GM12878 (cell line): ENCODE results near the gene GANAB. TPM values are rescaled to one million over a fixed set of nuclear protein-coding genes. Genes with fewer than 3 reads are reported as not detected.

Source experiments
- CREM ChIP-seq: IDR thresholded peaks from 2 replicates; pipeline ENCODE4 v1.6.1; 2014; ENCODE audit warnings: antibody characterized with exemption, low read depth
- E2F8 ChIP-seq: fragments of 450-650 bp; IDR thresholded peaks from 2 replicates; pipeline ENCODE4 v1.6.1; 2018; ENCODE audit warnings: mild to moderate bottlenecking, low read depth, moderate library complexity; ENCODE audit not compliant: partially characterized antibody
- EGR1 ChIP-seq, 2 experiments: IDR thresholded peaks; 1 replicate in 1 of 2; 2 replicates in 1 of 2; pipeline ENCODE4 v1.6.1; 2011 to 2012; ENCODE audit warnings: low read depth in 2 of 2, low read length in 2 of 2, borderline replicate concordance in 1 of 2, mild to moderate bottlenecking in 1 of 2, moderate library complexity in 1 of 2
- FOXM1 ChIP-seq: IDR thresholded peaks from 2 replicates; pipeline ENCODE4 v1.6.1; 2012; ENCODE audit warnings: low read depth, mild to moderate bottlenecking, inconsistent platforms, low read length, moderate library complexity
- GABPA ChIP-seq: IDR thresholded peaks from 2 replicates; pipeline ENCODE4 v1.6.1; 2014; ENCODE audit warnings: antibody characterized with exemption, low read depth, mild to moderate bottlenecking, inconsistent platforms
- JUNB ChIP-seq: IDR thresholded peaks from 2 replicates; pipeline ENCODE4 v1.6.1; 2016; ENCODE audit warnings: antibody characterized with exemption, mild to moderate bottlenecking
- MAX ChIP-seq: IDR thresholded peaks from 2 replicates; pipeline ENCODE4 v1.6.1; 2012; ENCODE audit warnings: low read depth, low read length, improper control_type of control experiment
- MEF2B ChIP-seq: fragments of 450-650 bp; IDR thresholded peaks from 2 replicates; pipeline ENCODE4 v1.6.1; 2018; ENCODE audit warnings: mild to moderate bottlenecking, moderate library complexity; ENCODE audit not compliant: partially characterized antibody, poor library complexity, severe bottlenecking
- MLLT1 ChIP-seq: fragments of 450-650 bp; IDR thresholded peaks from 2 replicates; pipeline ENCODE4 v1.6.1; 2016; ENCODE audit warnings: mild to moderate bottlenecking
- NR2F1 ChIP-seq: fragments of 450-650 bp; conservative IDR thresholded peaks from 2 replicates; pipeline ENCODE4 v1.6.1; 2017; ENCODE audit warnings: mild to moderate bottlenecking
- RAD21 ChIP-seq: IDR thresholded peaks from 2 replicates; pipeline ENCODE4 v1.6.1; 2011; ENCODE audit warnings: mild to moderate bottlenecking, low read depth, low read length, moderate library complexity; ENCODE audit not compliant: insufficient read depth
- SRF ChIP-seq, 2 experiments: IDR thresholded peaks; 2 replicates each; pipeline ENCODE4 v1.6.1; 2011; ENCODE audit warnings: low read depth in 2 of 2, low read length in 2 of 2, mild to moderate bottlenecking in 1 of 2, moderate library complexity in 1 of 2
- TAF1 ChIP-seq: IDR thresholded peaks from 2 replicates; pipeline ENCODE4 v1.6.1; 2011; ENCODE audit warnings: mild to moderate bottlenecking, low read depth, low read length, borderline replicate concordance
- TBL1XR1 ChIP-seq: IDR thresholded peaks from 2 replicates; pipeline ENCODE4 v1.6.1; 2012; ENCODE audit warnings: low read depth, low read length, improper control_type of control experiment
- YY1 ChIP-seq: IDR thresholded peaks from 2 replicates; pipeline ENCODE4 v1.6.1; 2011; ENCODE audit warnings: low read depth, mild to moderate bottlenecking, low read length
- ZNF592 ChIP-seq: fragments of 450-650 bp; IDR thresholded peaks from 2 replicates; pipeline ENCODE4 v1.6.1; 2017; ENCODE audit warnings: mild to moderate bottlenecking, moderate library complexity
- polyA plus RNA-seq, 11 experiments: library from polyadenylated mRNA; depleted of rRNA in 4 of 11; unstranded in 6 of 11; stranded (reverse) in 5 of 11; fragments of >200 nt; fragmentation: Nextera tagmentation in 4 of 11; fragmentation: Illumina TruSeq in 1 of 11; extraction: Ambion mirVana in 4 of 11; extraction: Trizol in 1 of 11; gene quantifications; 1 replicate in 1 of 11; 2 replicates in 10 of 11; pipeline versions ENCODE4 v1.2.1 to v1.2.3, GENCODE V29; 2011 to 2016; ENCODE audit warnings: inconsistent platforms in 2 of 11, missing spikeins in 2 of 11, low read depth in 1 of 11
- total RNA-seq, 4 experiments: library from RNA; depleted of rRNA in 3 of 4; stranded (reverse); fragments of >200 nt in 3 of 4; fragmentation: Illumina TruSeq in 1 of 4; extraction: Trizol in 1 of 4; gene quantifications; 2 replicates each; pipeline versions ENCODE4 v1.2.1 to v1.2.3, GENCODE V29; 2013 to 2021
- TF ChIP-seq, protein P1 (sequence below): fragments of 450-650 bp; formaldehyde crosslinking; IDR thresholded peaks from 2 replicates; pipeline ENCODE4 v1.4.0; 2020; ENCODE audit warnings: mild to moderate bottlenecking, moderate library complexity

The GANAB gene
- total and polyA plus RNA-seq, 10 of the 15 experiments (the other 5 are each of a cell fraction or from before 2014, with no cell fraction given): 4.5 to 175 (median 102) TPM

DNA sequence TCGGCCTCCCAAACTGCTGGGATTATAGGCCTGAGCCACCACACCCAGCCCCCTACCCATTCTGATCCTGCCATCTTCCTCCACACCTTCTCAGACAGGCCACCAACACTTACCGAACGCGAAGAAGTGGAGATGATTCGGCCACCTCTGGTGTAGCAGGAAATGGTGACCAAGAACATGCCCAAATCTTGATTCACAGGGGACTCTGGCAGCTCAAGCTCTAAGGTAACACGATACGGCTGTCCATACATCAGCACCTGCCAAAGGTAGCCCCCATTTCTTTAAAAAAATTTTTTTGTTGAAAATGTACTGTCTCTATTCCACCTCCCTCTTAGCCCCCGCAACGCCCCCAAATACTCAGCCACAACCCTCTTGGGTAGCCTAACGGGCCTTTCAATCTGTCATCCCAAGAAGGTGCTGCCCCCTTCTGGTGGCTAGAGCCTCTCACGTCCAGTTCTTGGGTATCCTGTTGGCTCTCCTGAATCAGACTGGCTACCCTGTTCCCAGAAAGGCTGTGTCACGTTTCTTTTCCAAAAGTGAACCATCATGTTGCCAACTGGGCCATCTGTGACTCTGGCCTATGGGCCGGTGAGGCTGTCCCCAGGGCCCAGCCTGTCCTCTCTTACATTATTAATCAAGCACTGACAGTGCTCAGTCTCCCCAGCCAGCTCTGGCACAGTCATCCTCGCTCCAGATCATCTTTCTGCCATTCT, 48.2 kb upstream of the GANAB start (continued):
- TF ChIP-seq ZNF592: no peak
- no peak for TF ChIP-seq TBL1XR1
- TF ChIP-seq E2F8: no peak
- no peak for TF ChIP-seq TAF1
- TF ChIP-seq GABPA: no peak
- TF ChIP-seq JUNB: no peak
- TF ChIP-seq RAD21: peak; percentile 83
- TF ChIP-seq NR2F1: no peak
- 0 out of 3 replicates have a peak, but pooled peaks of 1 of the 2 experiments have one; percentile 40 for TF ChIP-seq EGR1 (IDR thresholded peaks at IDR 0.05; ENCODE audit: borderline replicate concordance in 1 of 2, low read depth in 2 of 2, low read length in 2 of 2)
- peak; percentile 77 for TF ChIP-seq YY1
- no peak for TF ChIP-seq MLLT1
- TF ChIP-seq, protein P1, sequence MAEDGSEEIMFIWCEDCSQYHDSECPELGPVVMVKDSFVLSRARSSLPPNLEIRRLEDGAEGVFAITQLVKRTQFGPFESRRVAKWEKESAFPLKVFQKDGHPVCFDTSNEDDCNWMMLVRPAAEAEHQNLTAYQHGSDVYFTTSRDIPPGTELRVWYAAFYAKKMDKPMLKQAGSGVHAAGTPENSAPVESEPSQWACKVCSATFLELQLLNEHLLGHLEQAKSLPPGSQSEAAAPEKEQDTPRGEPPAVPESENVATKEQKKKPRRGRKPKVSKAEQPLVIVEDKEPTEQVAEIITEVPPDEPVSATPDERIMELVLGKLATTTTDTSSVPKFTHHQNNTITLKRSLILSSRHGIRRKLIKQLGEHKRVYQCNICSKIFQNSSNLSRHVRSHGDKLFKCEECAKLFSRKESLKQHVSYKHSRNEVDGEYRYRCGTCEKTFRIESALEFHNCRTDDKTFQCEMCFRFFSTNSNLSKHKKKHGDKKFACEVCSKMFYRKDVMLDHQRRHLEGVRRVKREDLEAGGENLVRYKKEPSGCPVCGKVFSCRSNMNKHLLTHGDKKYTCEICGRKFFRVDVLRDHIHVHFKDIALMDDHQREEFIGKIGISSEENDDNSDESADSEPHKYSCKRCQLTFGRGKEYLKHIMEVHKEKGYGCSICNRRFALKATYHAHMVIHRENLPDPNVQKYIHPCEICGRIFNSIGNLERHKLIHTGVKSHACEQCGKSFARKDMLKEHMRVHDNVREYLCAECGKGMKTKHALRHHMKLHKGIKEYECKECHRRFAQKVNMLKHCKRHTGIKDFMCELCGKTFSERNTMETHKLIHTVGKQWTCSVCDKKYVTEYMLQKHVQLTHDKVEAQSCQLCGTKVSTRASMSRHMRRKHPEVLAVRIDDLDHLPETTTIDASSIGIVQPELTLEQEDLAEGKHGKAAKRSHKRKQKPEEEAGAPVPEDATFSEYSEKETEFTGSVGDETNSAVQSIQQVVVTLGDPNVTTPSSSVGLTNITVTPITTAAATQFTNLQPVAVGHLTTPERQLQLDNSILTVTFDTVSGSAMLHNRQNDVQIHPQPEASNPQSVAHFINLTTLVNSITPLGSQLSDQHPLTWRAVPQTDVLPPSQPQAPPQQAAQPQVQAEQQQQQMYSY (CRISPR knock-in tag): no peak
- no peak for TF ChIP-seq FOXM1
- TF ChIP-seq CREM: no peak
- no peak for TF ChIP-seq SRF (IDR thresholded peaks at IDR 0.05; ENCODE audit: low read depth in 2 of 2, low read length in 2 of 2)
- TF ChIP-seq MAX: no peak
- no peak for TF ChIP-seq MEF2B
